Loucy (cell line): ENCODE measurements around the gene HIC1.

Experiments used
- H2AFZ ChIP-seq: fragments of 200-600 bp; sonication (generic); 2 replicates; pipeline ENCODE4 v1.6.0; 2016; ENCODE audit warnings: antibody characterized with exemption, mild to moderate bottlenecking, low read length, moderate library complexity
- H3F3A ChIP-seq: fragments of 200-600 bp; 2 replicates; pipeline ENCODE4 v1.6.0; 2016; ENCODE audit warnings: antibody characterized with exemption, low read depth, mild to moderate bottlenecking
- H3K27me3 ChIP-seq: fragments of 200-600 bp; sonication (generic); 2 replicates; pipeline ENCODE4 v1.6.1; 2014; ENCODE audit warnings: low read length, mild to moderate bottlenecking; ENCODE audit not compliant: insufficient read depth, poor library complexity, severe bottlenecking
- H3K36me3 ChIP-seq: fragments of 200-600 bp; sonication (generic); 2 replicates; pipeline ENCODE4 v1.6.1; 2016; ENCODE audit warnings: low read length; ENCODE audit not compliant: insufficient read depth
- H3K4me1 ChIP-seq: fragments of 200-600 bp; sonication (generic); 2 replicates; pipeline ENCODE4 v1.5.1; 2014; ENCODE audit warnings: low read length, mild to moderate bottlenecking; ENCODE audit not compliant: insufficient read depth, poor library complexity, severe bottlenecking
- H3K4me2 ChIP-seq: fragments of 200-600 bp; sonication (generic); 2 replicates; pipeline ENCODE4 v1.6.0; 2014; ENCODE audit warnings: antibody characterized with exemption, low read length, low read depth, mild to moderate bottlenecking; ENCODE audit not compliant: poor library complexity, severe bottlenecking
- H3K4me3 ChIP-seq: fragments of 200-600 bp; sonication (generic); 2 replicates; pipeline ENCODE4 v1.5.1; 2014; ENCODE audit warnings: low read length, mild to moderate bottlenecking, mixed read lengths; ENCODE audit not compliant: poor library complexity, severe bottlenecking
- H3K79me2 ChIP-seq: fragments of 200-600 bp; sonication (generic); 2 replicates; pipeline ENCODE4 v1.6.1; 2014; ENCODE audit warnings: low read length; ENCODE audit not compliant: insufficient read depth
- H3K9ac ChIP-seq: fragments of 200-600 bp; sonication (generic); 2 replicates; pipeline ENCODE4 v1.6.0; 2014; ENCODE audit warnings: mild to moderate bottlenecking, low read depth, low read length, moderate library complexity; ENCODE audit not compliant: poor library complexity, severe bottlenecking
- H3K9me2 ChIP-seq: fragments of 200-600 bp; sonication (generic); replicated peaks from 2 replicates; pipeline ENCODE4 v1.6.1; 2016; ENCODE audit warnings: low read depth, low read length, mixed read lengths
- H3K9me3 ChIP-seq: fragments of 200-600 bp; sonication (generic); 2 replicates; pipeline ENCODE4 v1.6.1; 2014; ENCODE audit warnings: mild to moderate bottlenecking, antibody characterized with exemption, low read length, low read depth; ENCODE audit not compliant: insufficient read depth
- H4K20me1 ChIP-seq: fragments of 200-600 bp; sonication (generic); 2 replicates; pipeline ENCODE4 v1.6.0; 2014; ENCODE audit warnings: antibody characterized with exemption, low read length, mild to moderate bottlenecking; ENCODE audit not compliant: insufficient read depth, poor library complexity, severe bottlenecking
- CTCF ChIP-seq: fragments of 200-600 bp; sonication (generic); conservative IDR thresholded peaks from 2 replicates; pipeline ENCODE4 v1.5.1; 2014; ENCODE audit warnings: mild to moderate bottlenecking, antibody characterized with exemption, low read length
- EZH2phosphoT487 ChIP-seq: fragments of 200-600 bp; IDR thresholded peaks from 2 replicates; pipeline ENCODE4 v1.6.1; 2018; ENCODE audit warnings: antibody characterized with exemption, mild to moderate bottlenecking, moderate library complexity, borderline replicate concordance

HIC1 gene

GRCh38 chr17:2067608-2068024, 12.7 kb downstream of the HIC1 start:
- Histone ChIP-seq H3K9me2 (no peaks in the 10 kb centered on the region), H2AFZ (no peak overlapping the region), H3K4me1 (no peaks in the 10 kb centered on the region), H4K20me1 (no peaks in the 10 kb centered on the region), H3K79me2 (no peaks in the 10 kb centered on the region), H3K9ac (no peak overlapping the region), H3K4me2 (no peak overlapping the region), H3K27me3 (no peaks in the 10 kb centered on the region), H3F3A (no peaks in the 10 kb centered on the region), H3K4me3 (no peak overlapping the region), H3K36me3 (peaks cover 92% of the 10 kb centered on the region; the same call in 1 of the 2 replicates), H3K9me3 (no peaks in the 10 kb centered on the region)
- no peak for TF ChIP-seq EZH2phosphoT487
- no peak for TF ChIP-seq CTCF

- H3F3A ChIP-seq, result no peaks in the 10 kb centered on the region
- no peaks in the 10 kb centered on the region for H4K20me1 ChIP-seq
- H3K9ac ChIP-seq, result no peak overlapping the region
- H3K27me3 ChIP-seq, result no peaks in the 10 kb centered on the region
- H3K9me2 ChIP-seq, result no peaks in the 10 kb centered on the region
- no peaks in the 10 kb centered on the region for H3K9me3 ChIP-seq
- H3K36me3 ChIP-seq, result peaks cover 90% of the 10 kb centered on the region; the same call in 1 of the 2 replicates
- no peak for TF ChIP-seq EZH2phosphoT487
- no peak for TF ChIP-seq CTCF
- no peak overlapping the region for H3K4me3 ChIP-seq
- H3K4me2 ChIP-seq, result no peak overlapping the region
- no peak overlapping the region for H2AFZ ChIP-seq
- H3K79me2 ChIP-seq, result no peaks in the 10 kb centered on the region
- no peaks in the 10 kb centered on the region for H3K4me1 ChIP-seq
These were observed 13.2 kb downstream of the HIC1 start for GRCh38 chr17:2068031-2068518.

GRCh38 chr17:2068519-2069051, 13.7 kb downstream of the HIC1 start:
- Histone ChIP-seq H3K4me2 (no peak overlapping the region), H3K9me2 (no peaks in the 10 kb centered on the region), H3K4me1 (no peaks in the 10 kb centered on the region), H3F3A (no peaks in the 10 kb centered on the region), H3K9ac (no peak overlapping the region), H4K20me1 (no peaks in the 10 kb centered on the region), H3K27me3 (no peaks in the 10 kb centered on the region), H3K9me3 (no peaks in the 10 kb centered on the region), H3K79me2 (no peaks in the 10 kb centered on the region), H3K4me3 (no peak overlapping the region), H3K36me3 (peaks cover 85% of the 10 kb centered on the region; the same call in 1 of the 2 replicates), H2AFZ (no peak overlapping the region)
- TF ChIP-seq CTCF (no peak), EZH2phosphoT487 (no peak)
